IMR-90 (cell line): ENCODE measurements around the gene SDC1. TPM values are rescaled to one million over a fixed set of nuclear protein-coding genes. Genes with fewer than 3 reads are reported as not detected.

Source experiments
- ATAC-seq: fragments of 200-7000 bp; cut with Tn5 transposase; 2 replicates; pipeline ENCODE4 v1.9.1; 2020; ENCODE audit warnings: low read depth, mild to moderate bottlenecking, moderate library complexity
- BruUV-seq: library from RNA; stranded (reverse); fragments of 400-500 nt; replicated peaks from 2 replicates; lab custom pipeline; 2021; lab: Mats Ljungman, UMichigan
- CTCF ChIA-PET: fragments of 300-600 bp; formaldehyde crosslinking; extraction: SDS; loops from one replicate; lab custom pipeline; 2021; ENCODE audit warnings: antibody characterized with exemption; lab: Yijun Ruan, JAX
- POLR2A ChIA-PET: fragments of 300-600 bp; sonication (Branson Sonifier 250); formaldehyde crosslinking; loops from one replicate; lab custom pipeline; 2022; ENCODE audit warnings: antibody characterized with exemption; ENCODE audit not compliant: unreplicated experiment; lab: Charles Lee
- DNase-seq: peaks from one replicate; pipeline ENCODE4 v3.0.0; 2013
- H2AFZ ChIP-seq: replicated peaks from 2 replicates; pipeline ENCODE3; 2013; ENCODE audit warnings: low read length, mild to moderate bottlenecking; ENCODE audit not compliant: poor library complexity
- H2AK5ac ChIP-seq: 2 replicates; pipeline ENCODE4 v1.6.1; 2013; ENCODE audit warnings: low read depth, low read length, inconsistent platforms
- H2AK9ac ChIP-seq: replicated peaks from 2 replicates; pipeline ENCODE3; 2013; ENCODE audit warnings: mild to moderate bottlenecking, low read depth, low read length, moderate library complexity; ENCODE audit not compliant: poor library complexity
- H2BK120ac ChIP-seq: 2 replicates; pipeline ENCODE4 v1.6.1; 2013; ENCODE audit warnings: low read depth, low read length, inconsistent platforms
- H2BK15ac ChIP-seq: 3 replicates; pipeline ENCODE4 v1.6.1; 2013; ENCODE audit warnings: low read depth, low read length, inconsistent platforms
- H2BK20ac ChIP-seq: 2 replicates; pipeline ENCODE4 v1.6.1; 2013; ENCODE audit warnings: low read depth, mild to moderate bottlenecking, inconsistent platforms, low read length, moderate library complexity
- H2BK5ac ChIP-seq: 2 replicates; pipeline ENCODE4 v1.6.1; 2013; ENCODE audit warnings: mild to moderate bottlenecking, low read depth, low read length, inconsistent platforms; ENCODE audit not compliant: poor library complexity, severe bottlenecking
- H3K14ac ChIP-seq: replicated peaks from 2 replicates; pipeline ENCODE4 v1.6.1; 2013; ENCODE audit warnings: low read depth, low read length, inconsistent platforms
- H3K18ac ChIP-seq: 2 replicates; pipeline ENCODE4 v1.6.1; 2013; ENCODE audit warnings: low read depth, low read length, control low read depth
- H3K23ac ChIP-seq: 2 replicates; pipeline ENCODE4 v1.6.1; 2013; ENCODE audit warnings: low read depth, low read length, inconsistent platforms
- H3K27ac ChIP-seq: 2 replicates; pipeline ENCODE4 v1.5.1; 2013; ENCODE audit warnings: mild to moderate bottlenecking, control low read depth, low read length; ENCODE audit not compliant: insufficient read depth
- H3K27me3 ChIP-seq: 2 replicates; pipeline ENCODE4 v1.6.1; 2013; ENCODE audit warnings: low read length; ENCODE audit not compliant: control insufficient read depth, insufficient read depth
- H3K36me3 ChIP-seq: 2 replicates; pipeline ENCODE4 v1.6.1; 2013; ENCODE audit warnings: low read length, mixed read lengths; ENCODE audit not compliant: control insufficient read depth, insufficient read depth
- H3K4ac ChIP-seq: 2 replicates; pipeline ENCODE4 v1.6.1; 2013; ENCODE audit warnings: low read depth, low read length, inconsistent platforms
- H3K4me1 ChIP-seq: 2 replicates; pipeline ENCODE4 v1.6.1; 2013; ENCODE audit warnings: low read length, mixed read lengths; ENCODE audit not compliant: control insufficient read depth, insufficient read depth
- H3K4me2 ChIP-seq: 2 replicates; pipeline ENCODE4 v1.6.1; 2013; ENCODE audit warnings: low read depth, mild to moderate bottlenecking, control low read depth, low read length, moderate library complexity
- H3K4me3 ChIP-seq: 2 replicates; pipeline ENCODE4 v1.5.1; 2013; ENCODE audit warnings: low read depth, mild to moderate bottlenecking, control low read depth, low read length, moderate library complexity; ENCODE audit not compliant: insufficient read depth
- H3K56ac ChIP-seq: 2 replicates; pipeline ENCODE4 v1.6.1; 2013; ENCODE audit warnings: low read length, inconsistent platforms; ENCODE audit not compliant: insufficient read depth; ENCODE audit errors: extremely low read depth
- H3K79me1 ChIP-seq, 2 experiments: 2 replicates each; pipeline ENCODE4 v1.6.1; 2013; ENCODE audit warnings: low read length in 2 of 2, inconsistent platforms in 1 of 2, low read depth in 1 of 2
- H3K9ac ChIP-seq: 2 replicates; pipeline ENCODE4 v1.6.1; 2013; ENCODE audit warnings: low read depth, low read length, control low read depth
- H3K9me1 ChIP-seq: 2 replicates; pipeline ENCODE4 v1.6.1; 2013; ENCODE audit warnings: low read length, inconsistent platforms; ENCODE audit not compliant: insufficient read depth
- H3K9me3 ChIP-seq: 2 replicates; pipeline ENCODE4 v1.6.1; 2013; ENCODE audit warnings: low read length; ENCODE audit not compliant: control insufficient read depth, insufficient read depth
- H4K20me1 ChIP-seq: 2 replicates; pipeline ENCODE4 v1.6.1; 2013; ENCODE audit warnings: low read length, inconsistent platforms; ENCODE audit not compliant: insufficient read depth
- H4K5ac ChIP-seq: 2 replicates; pipeline ENCODE4 v1.6.1; 2013; ENCODE audit warnings: mild to moderate bottlenecking, low read depth, low read length, control low read depth
- H4K8ac ChIP-seq, 2 experiments: 2 replicates each; pipeline ENCODE4 v1.6.1; 2013; ENCODE audit warnings: low read depth in 2 of 2, low read length in 2 of 2, control low read depth in 1 of 2, inconsistent platforms in 1 of 2
- H4K91ac ChIP-seq: 2 replicates; pipeline ENCODE4 v1.6.1; 2013; ENCODE audit warnings: low read depth, low read length, inconsistent platforms; ENCODE audit not compliant: insufficient read depth
- POLR2A ChIP-seq: IDR thresholded peaks from 2 replicates; pipeline ENCODE4 v1.6.1; 2012; ENCODE audit warnings: mild to moderate bottlenecking, low read depth, low read length
- WGBS, 2 experiments: methylation state at CpG; one replicate each; pipeline versions ENCODE4 v1.1.5 to v1.1.7; 2013; ENCODE audit warnings: missing lambda C conversion rate in 2 of 2; ENCODE audit not compliant: insufficient read length in 1 of 2; ENCODE audit errors: extremely low coverage in 2 of 2; 5-methylcytosine and 5-hydroxymethylcytosine counted together
- dilution Hi-C: fragments of 300-500 bp; cut with HindIII; formaldehyde crosslinking; loops from one replicate; pipeline ENCODE4 v1.14.3; 2018; ENCODE audit warnings: low sequenced_read_pairs; ENCODE audit not compliant: unreplicated experiment
- in situ Hi-C: fragments of 300-500 bp; cut with MboI; formaldehyde crosslinking; loops from 3 replicates; pipeline ENCODE4 v1.14.3; 2019; ENCODE audit warnings: low sequenced_read_pairs, inconsistent platforms, mixed read lengths
- intact Hi-C: fragments of 100-400 bp; cut with micrococcal nuclease; formaldehyde crosslinking; loops from 2 replicates; pipeline ENCODE4 v1.10.0; 2022
- polyA plus RNA-seq, 3 experiments: library from polyadenylated mRNA; depleted of rRNA; stranded (reverse); fragments of >200 nt; gene quantifications; 2 replicates each; pipeline ENCODE4 v1.2.3, GENCODE V29; 2012; ENCODE audit warnings: low replicate concordance in 1 of 3
- total RNA-seq: library from RNA; depleted of rRNA; stranded (reverse); fragments of >200 nt; gene quantifications from 2 replicates; pipeline ENCODE4 v1.2.3, GENCODE V29; 2012
- TF ChIP-seq, protein P1 (sequence below): fragments of 150-350 bp; IDR thresholded peaks from 2 replicates; pipeline ENCODE4 v1.6.1; 2016; ENCODE audit warnings: low read depth, mild to moderate bottlenecking, low read length, moderate library complexity, borderline replicate concordance

SDC1 gene
- total and polyA plus RNA-seq, 2 of the 4 experiments (the other 2 are of a cell fraction) = 22.0 to 28.3 TPM

DNA sequence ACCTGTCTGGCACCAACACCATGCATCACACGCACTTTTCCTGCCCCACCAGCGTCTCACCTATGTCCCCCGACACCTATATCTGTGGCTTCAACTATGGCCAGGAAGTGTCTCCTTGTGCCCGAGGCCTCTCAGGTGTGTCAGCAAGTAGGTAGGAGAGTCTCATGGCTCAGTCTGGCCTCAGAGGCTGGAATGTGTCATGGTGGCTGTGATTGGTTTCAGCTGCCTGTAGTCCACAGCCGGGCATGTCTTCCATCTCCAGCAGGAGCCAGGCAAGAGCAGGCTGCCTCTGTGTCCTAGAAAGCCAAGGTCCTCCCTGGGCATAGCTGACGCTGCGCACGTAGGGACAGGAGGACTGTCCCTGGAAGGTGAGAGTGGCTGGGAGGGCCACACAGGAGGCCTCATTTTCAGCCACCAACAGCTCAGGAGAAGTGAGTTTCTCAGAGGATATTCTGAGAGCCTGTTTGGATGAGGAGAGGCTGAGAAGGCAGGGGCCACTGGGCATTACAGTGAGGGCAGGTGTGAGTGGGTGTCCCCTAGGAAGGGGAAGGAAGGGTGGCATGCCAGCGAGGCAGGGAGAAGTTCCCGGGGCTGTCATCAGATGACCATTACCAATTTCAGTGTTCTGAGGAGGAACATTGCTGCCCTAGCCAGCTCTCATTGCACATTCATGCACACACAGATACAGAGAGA lies 47.2 kb downstream of the SDC1 start:
- 100% methylated on average over 1 of the region's 10 CpGs; no CpG with 5 or more reads in 1 of the 2 experiments for WGBS, 2 experiments
- Histone ChIP-seq H3K23ac (no peak overlapping the region), H2AK9ac (no peak overlapping the region), H3K56ac (no peak overlapping the region), H3K9me1 (peaks cover 4% of the 10 kb centered on the region; the same call in 1 of the 2 replicates), H3K27me3 (0 out of 2 replicates have a peak, but pooled peaks cover 3% of the 10 kb centered on the region), H4K20me1 (no peaks in the 10 kb centered on the region), H3K4ac (no peak overlapping the region), H2BK20ac (no peak overlapping the region), H4K5ac (no peak overlapping the region), H3K4me1 (no peaks in the 10 kb centered on the region), H3K9me3 (no peaks in the 10 kb centered on the region), H2BK120ac (no peak overlapping the region), H3K4me2 (no peak overlapping the region), H2BK5ac (no peak overlapping the region), H3K9ac (no peak overlapping the region), H2AK5ac (0 out of 2 replicates have a peak overlapping the region, but pooled peaks have one; percentile 5), H3K18ac (no peak overlapping the region), H3K36me3 (no peaks in the 10 kb centered on the region), H3K4me3 (no peak overlapping the region), H2AFZ (no peak overlapping the region), H4K8ac (no peak overlapping the region), H2BK15ac (no peak overlapping the region; the same call in 2 of the 3 replicates), H3K79me1 (no peaks in the 10 kb centered on the region), H4K91ac (no peak overlapping the region), H3K27ac (no peak overlapping the region), H3K14ac (no peak overlapping the region; the same call in 1 of the 2 replicates)
- DNase-seq = no peak
- no peak for ATAC-seq
- intact Hi-C loops = no loop called here
- ChIA-PET CTCF (no interaction called here), POLR2A (no interaction called here)
- no peak for TF ChIP-seq POLR2A
- TF ChIP-seq, protein P1, sequence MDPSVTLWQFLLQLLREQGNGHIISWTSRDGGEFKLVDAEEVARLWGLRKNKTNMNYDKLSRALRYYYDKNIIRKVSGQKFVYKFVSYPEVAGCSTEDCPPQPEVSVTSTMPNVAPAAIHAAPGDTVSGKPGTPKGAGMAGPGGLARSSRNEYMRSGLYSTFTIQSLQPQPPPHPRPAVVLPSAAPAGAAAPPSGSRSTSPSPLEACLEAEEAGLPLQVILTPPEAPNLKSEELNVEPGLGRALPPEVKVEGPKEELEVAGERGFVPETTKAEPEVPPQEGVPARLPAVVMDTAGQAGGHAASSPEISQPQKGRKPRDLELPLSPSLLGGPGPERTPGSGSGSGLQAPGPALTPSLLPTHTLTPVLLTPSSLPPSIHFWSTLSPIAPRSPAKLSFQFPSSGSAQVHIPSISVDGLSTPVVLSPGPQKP = no peak
- in situ Hi-C loops = no loop called here
- dilution Hi-C loops = no loop called here
- no TSS peak for BruUV-seq
